Stimulated activated CD4-positive, alpha-beta T cell treated with anti-CD3 and anti-CD28 coated beads, TNF-alpha, amount 100 ng/mL, for 1 hour (primary cell): ENCODE data around the gene DHRS1.
"Not testable (repeated sequence)": the region's sequence is repeated elsewhere in the genome, so short reads cannot be mapped to it uniquely, and the experiment has no call there.

Experiments
- DNase-seq, 3 donors: peaks; one replicate each; pipeline ENCODE4 v3.0.0-alpha.2; 2020; ENCODE audit warnings: low read depth in 3 of 3, low spot score in 1 of 3

DHRS1 gene

DNA sequence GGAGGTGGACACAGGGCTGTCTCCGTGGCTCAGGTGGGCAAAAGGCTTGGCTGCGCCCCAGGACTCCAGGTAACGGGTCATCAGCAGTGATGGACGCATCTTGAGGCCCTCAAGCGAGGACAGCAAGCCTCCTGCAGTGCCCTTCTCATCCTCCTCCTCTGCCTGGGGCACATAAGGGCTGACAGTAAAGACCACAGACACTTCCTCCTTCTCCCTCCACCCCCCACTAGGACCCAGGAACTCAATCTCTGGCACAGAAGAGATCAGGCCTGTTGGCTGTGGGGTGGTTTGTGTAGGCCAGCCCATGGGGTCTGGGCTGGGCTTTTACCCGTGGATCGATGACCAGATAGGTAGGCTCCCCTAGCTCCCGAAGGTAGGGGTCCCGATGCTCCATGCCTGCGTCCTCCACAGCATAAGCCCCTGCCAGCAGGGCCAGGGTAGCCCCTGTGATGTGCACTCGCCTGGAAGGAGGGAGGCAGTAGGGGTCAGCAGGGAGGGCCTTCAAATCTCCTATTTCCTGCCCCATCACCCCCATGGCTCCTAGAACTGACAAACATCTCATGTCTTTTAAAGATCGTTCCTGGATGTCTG, 29.6 kb upstream of the DHRS1 start:
- no peak for DNase-seq

DNA sequence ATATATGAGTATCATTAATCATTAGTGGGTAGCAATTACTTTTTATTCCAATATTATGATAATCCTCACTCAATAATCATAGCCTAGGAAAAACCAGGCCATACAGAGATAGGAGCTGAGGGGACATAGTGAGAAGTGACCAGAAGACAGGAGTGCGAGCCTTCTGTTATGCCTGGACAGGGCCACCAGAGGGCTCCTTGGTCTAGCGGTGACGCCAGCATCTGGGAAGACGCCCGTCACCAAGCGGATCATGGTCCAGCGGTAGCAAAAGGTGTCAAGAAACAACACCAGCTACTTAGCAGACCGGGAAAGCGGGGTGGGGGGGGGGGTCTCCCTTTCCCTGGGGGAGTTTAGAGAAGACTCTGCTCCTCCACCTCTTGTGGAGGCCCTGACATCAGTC, 28.3 kb upstream of the DHRS1 start:
- DNase-seq = not testable (repeated sequence)

GRCh38 chr14:24327303-24327702, 27.7 kb upstream of the DHRS1 start:
- DNase-seq = no peak

GRCh38 chr14:24325963-24326362, 26.4 kb upstream of the DHRS1 start:
- DNase-seq = no peak

- DNase-seq = no peak
Measured at GRCh38 chr14:24325041-24325530, 25.5 kb upstream of the DHRS1 start.

- no peak for DNase-seq
Measured at GRCh38 chr14:24324024-24324423, 24.4 kb upstream of the DHRS1 start.

DNA sequence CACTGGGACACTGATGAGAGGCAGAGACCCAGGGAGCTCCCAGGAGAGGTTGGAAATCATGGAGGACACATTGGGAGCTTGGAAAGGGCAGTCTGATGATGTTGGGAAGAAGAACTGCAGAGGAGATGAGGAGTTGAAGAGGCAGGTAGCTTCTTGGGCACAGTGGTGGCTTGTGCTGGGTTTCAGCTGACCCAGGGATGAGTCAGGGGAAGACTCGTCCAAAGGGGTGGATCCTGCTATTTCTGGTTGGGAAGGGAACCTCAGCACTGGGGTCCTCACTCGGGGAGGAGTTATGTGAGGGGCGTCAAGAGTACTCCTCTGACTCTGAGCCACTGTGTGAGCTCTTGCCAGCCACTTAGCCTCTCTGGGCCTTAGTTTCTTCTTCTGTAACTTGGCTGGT, 23.8 kb upstream of the DHRS1 start:
- DNase-seq = no peak

- DNase-seq = no peak
Measured at GRCh38 chr14:24322672-24323071, 23.1 kb upstream of the DHRS1 start.

GRCh38 chr14:24321212-24321975, 21.8 kb upstream of the DHRS1 start:
- no peak for DNase-seq

DNA sequence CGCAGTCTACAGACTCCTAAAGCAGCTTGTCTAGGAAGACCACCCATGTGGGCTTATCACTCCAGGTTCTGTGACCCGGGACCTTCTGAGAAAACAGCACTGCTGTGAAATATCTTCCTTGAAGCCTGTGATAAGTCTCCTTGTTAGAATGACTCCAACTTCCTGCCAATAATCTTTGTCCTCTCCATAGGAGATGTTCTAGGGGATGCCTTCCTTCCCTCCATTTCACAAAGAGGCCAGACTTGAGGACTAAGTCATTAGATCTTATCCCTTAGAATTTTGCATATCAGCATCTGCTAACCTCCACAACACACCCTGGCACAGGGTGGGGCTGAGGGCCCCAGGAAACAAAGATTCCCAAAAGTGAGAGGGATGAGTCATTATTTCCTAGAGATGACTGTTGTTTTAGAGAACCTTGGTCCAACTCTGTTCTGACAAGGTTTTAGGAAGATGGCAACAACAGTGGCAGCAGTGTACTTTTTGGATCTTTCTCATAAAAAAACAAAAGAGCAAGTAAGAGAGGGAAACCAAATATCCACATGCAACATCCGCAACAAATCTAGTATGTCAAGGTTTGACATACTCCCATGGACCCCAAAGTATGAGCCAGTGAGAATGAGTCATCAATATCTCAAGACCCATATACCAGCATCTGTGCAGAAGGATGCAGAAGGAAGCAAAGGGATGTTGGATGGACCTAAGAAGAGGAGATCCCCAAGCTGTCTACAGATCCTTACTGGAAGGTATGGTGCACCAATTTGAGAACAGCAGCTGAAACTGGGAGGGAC, 17.8 kb upstream of the DHRS1 start:
- no peak for DNase-seq

DNA sequence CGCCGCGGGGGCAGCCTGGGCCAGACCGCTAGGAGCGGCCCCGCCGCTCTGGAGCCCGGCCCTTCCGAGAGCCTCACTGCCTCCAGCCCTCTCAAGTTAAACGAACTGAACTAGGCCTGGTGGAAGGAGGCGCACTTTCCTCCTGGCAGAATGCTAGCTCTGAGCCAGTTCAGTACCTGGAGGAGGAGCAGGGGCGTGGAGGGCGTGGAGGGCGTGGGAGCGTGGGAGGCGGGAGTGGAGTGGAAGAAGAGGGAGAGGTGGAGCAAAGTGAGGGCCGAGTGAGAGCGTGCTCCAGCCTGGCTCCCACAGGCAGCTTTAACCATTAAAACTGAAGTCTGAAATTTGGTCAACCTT, 17.0 kb upstream of the DHRS1 start:
- no peak for DNase-seq

- DNase-seq = no peak
Measured at GRCh38 chr14:24315807-24316596, 16.4 kb upstream of the DHRS1 start.

GRCh38 chr14:24315243-24315806, 15.7 kb upstream of the DHRS1 start:
- DNase-seq = no peak

DNA sequence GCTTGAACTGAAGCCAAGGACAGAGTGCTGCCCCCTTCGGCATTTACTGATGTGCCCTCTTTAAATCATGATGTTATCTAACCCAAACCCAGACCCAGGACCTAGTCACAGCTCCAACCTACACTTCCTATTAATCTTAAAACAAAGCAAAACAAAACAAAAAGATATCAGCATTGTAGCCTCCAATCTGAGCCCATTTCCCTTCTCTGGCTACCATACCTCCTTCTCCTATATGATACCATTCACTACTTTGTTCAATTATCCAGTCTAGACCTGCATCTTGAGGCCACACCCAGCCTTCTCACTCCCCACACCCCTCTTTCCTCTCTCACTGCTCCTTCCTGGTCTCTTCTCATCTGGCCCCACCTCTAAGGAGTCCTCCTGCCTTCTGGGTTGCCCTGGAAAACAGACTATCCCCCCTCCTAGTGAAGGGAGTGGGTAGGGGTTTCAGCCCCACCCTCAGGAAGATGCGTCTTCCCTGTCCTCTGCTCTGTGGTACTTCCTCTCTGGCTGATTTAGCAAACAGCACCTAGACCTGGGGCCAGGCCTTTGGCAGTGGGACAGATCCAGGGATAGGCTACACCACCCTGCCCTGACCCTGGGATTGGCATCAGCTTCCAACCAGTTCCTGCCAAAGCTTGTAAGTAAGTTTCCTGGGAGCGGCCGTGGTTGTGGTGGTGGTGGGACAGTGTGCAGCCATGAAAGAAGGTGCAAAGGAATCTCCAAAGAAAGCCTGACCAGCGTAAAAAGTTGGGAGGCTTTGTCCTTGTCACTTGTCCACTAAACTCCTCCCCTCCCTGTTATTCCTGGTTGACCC, 15.0 kb upstream of the DHRS1 start:
- no peak for DNase-seq

- no peak for DNase-seq
Measured at GRCh38 chr14:24313913-24314312, 14.3 kb upstream of the DHRS1 start.

DNA sequence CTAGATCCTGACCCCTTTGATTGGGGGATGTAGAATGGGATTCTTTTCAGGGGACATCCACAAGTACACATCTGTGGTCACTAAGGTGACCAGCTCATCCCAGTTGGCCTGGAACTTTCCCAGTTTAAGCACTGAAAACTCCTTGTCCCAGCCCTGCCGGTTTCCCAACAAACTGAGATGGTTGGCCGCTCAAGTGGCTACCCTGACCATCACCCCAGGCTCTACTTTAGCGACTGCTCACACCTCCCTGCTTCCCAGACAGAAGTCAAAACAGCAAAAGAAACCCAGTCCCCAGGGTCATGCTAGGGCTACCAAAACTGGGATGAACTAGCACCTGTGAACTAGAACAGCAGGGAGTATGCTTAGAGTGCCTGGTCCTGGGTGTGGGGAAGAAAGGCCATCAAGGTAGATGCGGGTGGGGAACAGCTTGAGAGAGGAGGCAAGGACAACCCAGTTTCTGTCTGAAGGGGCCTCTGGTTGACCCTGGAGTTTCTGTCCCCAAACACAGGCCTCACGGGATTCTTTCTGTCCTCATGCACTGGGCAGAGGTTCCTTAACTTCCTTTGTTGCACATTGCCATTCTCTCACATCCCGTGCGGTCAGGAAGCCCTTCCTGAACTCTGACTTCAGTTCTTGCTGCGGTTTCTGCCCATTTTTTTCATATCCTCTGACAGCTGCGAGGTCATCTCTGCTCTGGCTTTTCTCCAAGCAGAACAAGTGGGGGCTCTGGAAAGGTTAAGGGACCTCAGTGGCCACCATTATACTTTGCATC, 13.3 kb upstream of the DHRS1 start:
- no peak for DNase-seq

GRCh38 chr14:24311837-24312615, 12.4 kb upstream of the DHRS1 start:
- DNase-seq = no peak
